OCI-LY1 (cell line): ENCODE results near the gene KNCN.

Experiments
- EZH2 ChIP-seq: fragments of 200-600 bp; sonication (generic), shearing (Covaris generic); IDR thresholded peaks from 2 replicates; pipeline ENCODE4 v1.8.0; 2017; ENCODE audit warnings: borderline replicate concordance, mixed run types, mild to moderate bottlenecking, antibody characterized with exemption, low read length, moderate library complexity, mixed read lengths
- TF ChIP-seq, protein P1 (sequence below): fragments of 200-600 bp; sonication (generic), shearing (Covaris generic); IDR thresholded peaks from 2 replicates; pipeline ENCODE4 v1.5.1; 2017; ENCODE audit warnings: mild to moderate bottlenecking, antibody characterized with exemption, low read length, moderate library complexity, mixed read lengths

DNA sequence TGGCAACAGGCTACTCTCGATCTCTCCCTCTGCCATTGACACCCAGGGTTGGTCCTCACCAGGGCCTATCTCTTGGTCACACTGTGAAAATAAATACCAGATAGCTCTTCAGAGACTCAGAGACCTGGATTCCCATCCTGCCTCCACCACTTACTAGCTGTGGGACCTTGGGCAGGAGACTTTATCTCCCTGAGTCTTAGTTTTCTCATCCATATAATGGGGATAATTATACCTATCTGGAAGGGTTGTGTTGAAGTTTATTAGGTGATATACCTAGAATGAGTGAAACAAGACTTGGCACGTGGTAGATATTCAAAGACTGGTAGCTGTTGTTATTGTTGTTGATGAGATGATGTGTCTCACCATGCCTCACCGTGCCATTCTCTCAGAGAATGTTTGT is 54.4 kb downstream of the KNCN start:
- TF ChIP-seq, protein P1, sequence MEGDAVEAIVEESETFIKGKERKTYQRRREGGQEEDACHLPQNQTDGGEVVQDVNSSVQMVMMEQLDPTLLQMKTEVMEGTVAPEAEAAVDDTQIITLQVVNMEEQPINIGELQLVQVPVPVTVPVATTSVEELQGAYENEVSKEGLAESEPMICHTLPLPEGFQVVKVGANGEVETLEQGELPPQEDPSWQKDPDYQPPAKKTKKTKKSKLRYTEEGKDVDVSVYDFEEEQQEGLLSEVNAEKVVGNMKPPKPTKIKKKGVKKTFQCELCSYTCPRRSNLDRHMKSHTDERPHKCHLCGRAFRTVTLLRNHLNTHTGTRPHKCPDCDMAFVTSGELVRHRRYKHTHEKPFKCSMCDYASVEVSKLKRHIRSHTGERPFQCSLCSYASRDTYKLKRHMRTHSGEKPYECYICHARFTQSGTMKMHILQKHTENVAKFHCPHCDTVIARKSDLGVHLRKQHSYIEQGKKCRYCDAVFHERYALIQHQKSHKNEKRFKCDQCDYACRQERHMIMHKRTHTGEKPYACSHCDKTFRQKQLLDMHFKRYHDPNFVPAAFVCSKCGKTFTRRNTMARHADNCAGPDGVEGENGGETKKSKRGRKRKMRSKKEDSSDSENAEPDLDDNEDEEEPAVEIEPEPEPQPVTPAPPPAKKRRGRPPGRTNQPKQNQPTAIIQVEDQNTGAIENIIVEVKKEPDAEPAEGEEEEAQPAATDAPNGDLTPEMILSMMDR: no peak
- TF ChIP-seq EZH2: no peak
